GM19468 (cell line): ENCODE results near the gene ATF1.
"Not testable (repeated sequence)": the region's sequence is repeated elsewhere in the genome, so short reads cannot be mapped to it uniquely, and the experiment has no call there.

ENCODE experiments used
- ATAC-seq: cut with Tn5 transposase; IDR thresholded peaks from one replicate; pipeline ENCODE4 v1.9.1; 2021; ENCODE audit warnings: mild to moderate bottlenecking, moderate library complexity, moderate number of reproducible peaks; ENCODE audit not compliant: unreplicated experiment; ENCODE audit errors: extremely low read depth

Gene ATF1

GRCh38 chr12:50848963-50849362 is 85.1 kb downstream of the ATF1 start:
- ATAC-seq, result no peak

- not testable (repeated sequence) for ATAC-seq
Observed at GRCh38 chr12:50855218-50855617, 91.3 kb downstream of the ATF1 start.

GRCh38 chr12:50855679-50856078 is 91.8 kb downstream of the ATF1 start:
- ATAC-seq, result not testable (repeated sequence)

- no peak for ATAC-seq
Observed at GRCh38 chr12:50859621-50860310, 95.9 kb downstream of the ATF1 start.

- ATAC-seq, result no peak
Observed at GRCh38 chr12:50862316-50862715, 98.4 kb downstream of the ATF1 start.

- ATAC-seq, result no peak
Observed at GRCh38 chr12:50865266-50865665, 101.4 kb downstream of the ATF1 start.

GRCh38 chr12:50868881-50869280 is 105.0 kb downstream of the ATF1 start:
- not testable (repeated sequence) for ATAC-seq
